GM18873 (cell line): ENCODE measurements around the gene LETM1.

Source experiments
- ATAC-seq: cut with Tn5 transposase; IDR thresholded peaks from one replicate; pipeline ENCODE4 v1.9.1; 2021; ENCODE audit warnings: mild to moderate bottlenecking, moderate library complexity, moderate number of reproducible peaks; ENCODE audit not compliant: unreplicated experiment, low FRiP score

Gene LETM1

GRCh38 chr4:1784395-1784788 is 71.6 kb downstream of the LETM1 start:
- ATAC-seq: no peak

DNA sequence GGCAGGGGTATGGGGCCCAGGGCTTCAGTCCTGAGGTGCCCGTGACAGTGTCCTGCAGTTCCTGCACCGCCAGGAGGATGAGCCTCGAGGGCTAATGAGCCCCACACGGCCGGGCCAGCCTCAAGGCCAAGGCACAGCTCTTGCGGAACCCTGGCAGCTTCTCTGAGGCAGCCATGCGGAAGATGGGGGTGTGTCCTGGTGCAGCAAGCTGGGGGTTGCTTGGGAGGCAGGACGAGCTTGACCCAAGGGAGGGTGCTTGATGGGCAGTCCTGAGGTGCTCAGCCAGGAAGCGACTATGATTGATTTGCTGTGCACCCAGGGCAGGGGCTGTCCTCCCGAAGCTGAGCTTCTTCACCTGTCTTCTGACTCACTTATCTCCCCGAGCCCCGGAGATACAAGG is 72.0 kb downstream of the LETM1 start:
- ATAC-seq: no peak

DNA sequence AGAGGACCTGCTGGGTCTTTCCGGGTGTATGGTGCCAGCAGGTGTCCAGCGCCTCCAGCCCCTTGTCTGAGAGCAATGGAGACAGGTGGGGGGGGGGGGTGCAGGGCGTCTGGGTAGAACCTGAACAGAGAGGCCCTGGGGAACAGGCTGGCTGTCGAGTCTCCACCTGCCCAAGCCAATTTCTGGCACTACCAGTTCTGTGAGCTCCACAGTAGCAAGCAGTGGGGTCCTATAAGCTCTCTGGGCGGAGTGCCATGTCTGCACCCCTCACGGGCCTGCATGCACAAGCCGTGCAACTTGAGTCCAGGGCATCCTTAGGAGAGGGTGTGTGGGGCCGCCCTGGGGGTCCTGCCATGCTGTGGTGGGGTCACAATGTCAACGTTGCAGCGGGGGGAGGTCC is 72.9 kb downstream of the LETM1 start:
- no peak for ATAC-seq

DNA sequence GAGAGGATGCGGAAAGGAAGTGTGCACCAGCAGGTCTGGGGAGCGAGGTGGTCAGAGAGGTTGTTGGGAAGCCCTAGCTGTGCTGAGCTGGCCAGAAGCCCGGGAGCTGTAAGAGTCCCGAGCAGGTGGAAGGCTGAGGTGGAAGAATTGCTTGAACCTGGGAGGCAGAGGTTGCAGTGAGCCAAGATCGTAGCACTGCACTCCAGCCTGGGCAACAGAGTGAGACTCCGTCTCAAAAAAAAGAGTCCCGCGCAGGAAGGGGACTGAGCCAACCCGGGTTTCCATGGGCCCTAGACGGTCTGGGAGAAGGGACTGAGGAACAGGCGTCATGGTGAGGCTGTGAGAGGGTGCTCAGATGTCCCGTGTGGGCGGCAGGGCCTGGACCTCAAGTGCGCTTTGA is 75.5 kb downstream of the LETM1 start:
- no peak for ATAC-seq

DNA sequence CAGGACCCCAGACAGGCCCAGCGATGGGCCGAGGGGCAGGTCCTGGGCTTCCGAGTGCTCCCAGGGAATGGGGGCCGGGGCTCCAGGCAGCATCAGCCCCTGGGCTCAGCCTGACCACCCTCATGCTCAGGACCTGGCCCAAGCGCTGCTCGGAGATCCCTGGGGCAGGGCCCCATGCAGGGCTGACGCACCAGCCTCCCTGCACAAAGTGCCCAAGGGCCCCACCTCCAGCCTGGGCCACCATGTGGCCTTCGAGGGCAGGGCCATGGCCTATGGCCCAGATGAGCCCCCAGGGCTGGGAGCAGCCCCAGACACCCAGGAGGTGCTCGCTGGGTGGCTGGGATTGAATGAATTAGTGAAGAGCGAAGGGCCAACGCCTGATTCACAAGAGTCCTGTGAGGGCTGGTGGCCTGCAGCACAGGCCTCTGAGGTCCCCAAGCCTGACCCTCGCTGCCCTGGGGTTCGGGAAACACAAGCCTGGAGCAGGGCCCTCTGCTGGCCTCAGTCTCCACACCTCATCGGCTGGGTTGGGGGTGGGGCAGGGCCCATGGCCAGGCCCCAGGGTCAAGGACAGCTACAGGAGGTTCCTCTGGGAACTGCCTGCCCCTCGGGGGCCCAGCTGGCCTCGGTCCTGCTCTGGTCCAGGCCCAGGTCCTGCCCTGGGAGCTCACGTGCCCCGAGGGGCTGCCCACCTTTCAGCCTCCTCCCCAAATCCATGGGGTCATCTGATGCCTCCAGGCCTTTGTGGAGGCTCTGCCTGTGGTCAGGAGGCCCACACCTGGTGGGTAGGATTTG is 76.2 kb downstream of the LETM1 start:
- ATAC-seq: no peak

- ATAC-seq: no peak
Observed at GRCh38 chr4:1778642-1779392, 77.1 kb downstream of the LETM1 start.

- ATAC-seq: no peak
Observed at GRCh38 chr4:1777822-1778641, 77.9 kb downstream of the LETM1 start.

GRCh38 chr4:1776521-1777161 is 79.3 kb downstream of the LETM1 start:
- no peak for ATAC-seq

DNA sequence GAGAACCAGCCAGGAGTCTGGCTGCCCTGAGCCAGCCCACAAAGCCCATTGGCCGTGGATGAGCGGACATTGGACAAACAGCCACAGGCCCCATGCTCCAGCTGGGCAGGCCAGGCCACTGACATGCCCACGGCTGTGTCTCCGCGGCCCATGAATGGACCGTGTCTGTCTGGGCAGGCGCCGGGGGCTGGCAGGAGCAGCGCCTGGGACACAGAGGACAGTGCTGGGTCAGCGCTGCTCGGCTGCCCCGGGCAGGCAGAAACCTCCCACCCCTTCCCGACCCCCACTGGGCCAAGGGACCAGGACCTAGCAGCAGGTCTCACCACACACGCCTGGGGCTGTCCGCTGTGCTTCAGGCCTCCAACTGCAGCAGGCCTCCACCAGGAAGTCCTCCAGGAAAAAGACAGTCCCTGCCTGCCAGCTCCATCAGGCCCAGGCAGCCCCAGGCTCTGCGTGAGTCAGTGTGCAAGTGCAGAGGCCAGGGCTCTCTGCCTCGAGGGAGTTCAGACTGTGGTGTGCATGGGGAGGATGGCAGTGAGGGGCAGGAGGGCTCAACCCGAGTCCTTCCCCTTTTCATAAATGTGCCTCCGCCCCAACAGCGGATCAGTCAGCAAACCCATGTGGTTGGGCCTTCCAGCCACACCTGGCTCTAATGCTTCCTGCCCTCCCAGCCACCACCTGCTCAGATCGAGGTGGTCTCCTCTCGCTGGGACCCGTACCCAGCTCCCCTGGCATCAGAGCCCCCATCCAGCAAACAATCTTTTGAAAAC is 80.0 kb downstream of the LETM1 start:
- ATAC-seq: no peak

DNA sequence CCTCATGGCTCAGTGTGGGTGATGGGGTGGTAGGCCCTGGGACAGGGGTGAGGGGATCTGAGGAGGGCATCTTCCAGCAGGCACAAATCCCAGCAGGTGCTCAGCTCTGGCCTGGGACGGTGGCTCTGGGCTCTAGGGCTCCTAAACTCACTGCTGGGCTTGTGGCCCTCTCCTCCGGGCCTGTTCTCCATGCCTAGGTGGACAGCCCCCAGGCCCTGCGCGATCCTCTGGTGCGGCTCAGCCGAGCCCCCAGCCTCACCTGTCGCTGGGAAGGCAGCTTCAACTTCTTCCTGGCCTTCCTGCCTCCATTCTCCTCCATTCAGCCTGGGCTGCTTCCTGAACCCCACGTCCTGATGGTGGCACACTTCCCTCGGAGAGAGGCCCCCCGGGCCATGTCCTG is 82.2 kb downstream of the LETM1 start:
- no peak for ATAC-seq

DNA sequence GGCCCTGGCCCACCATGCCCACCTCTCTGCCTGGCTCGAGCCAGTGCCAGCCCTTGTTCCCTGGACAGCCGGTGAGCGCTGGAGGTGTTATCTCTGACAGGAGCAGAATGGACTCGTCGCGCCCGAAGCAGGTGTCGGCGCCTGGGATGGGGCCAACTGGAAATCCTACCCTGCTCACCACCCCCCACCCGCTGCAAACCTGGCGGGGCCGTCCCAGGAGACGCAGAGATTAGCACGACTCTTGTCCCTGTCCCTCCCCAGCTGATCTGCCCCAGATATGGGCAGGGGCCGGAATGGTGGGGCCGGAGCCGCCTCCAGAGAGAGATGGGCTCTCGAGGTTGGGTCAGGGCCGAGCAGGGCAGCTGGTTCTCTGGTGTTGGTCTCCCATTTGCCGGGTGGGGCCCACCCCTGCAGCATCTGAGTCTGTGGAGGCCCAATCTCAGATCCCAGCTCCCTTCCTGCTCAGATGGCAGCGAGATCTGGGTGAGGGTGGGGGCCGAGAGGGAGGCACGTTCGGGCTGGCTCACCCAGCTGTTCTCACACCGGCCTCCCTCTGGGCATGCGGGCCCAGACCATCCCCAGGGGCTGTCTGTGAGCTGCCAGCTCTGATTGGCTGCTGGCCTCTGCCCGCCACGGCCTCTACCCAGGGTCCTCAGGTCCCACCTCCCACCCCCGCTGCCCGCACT is 83.0 kb downstream of the LETM1 start:
- no peak for ATAC-seq

DNA sequence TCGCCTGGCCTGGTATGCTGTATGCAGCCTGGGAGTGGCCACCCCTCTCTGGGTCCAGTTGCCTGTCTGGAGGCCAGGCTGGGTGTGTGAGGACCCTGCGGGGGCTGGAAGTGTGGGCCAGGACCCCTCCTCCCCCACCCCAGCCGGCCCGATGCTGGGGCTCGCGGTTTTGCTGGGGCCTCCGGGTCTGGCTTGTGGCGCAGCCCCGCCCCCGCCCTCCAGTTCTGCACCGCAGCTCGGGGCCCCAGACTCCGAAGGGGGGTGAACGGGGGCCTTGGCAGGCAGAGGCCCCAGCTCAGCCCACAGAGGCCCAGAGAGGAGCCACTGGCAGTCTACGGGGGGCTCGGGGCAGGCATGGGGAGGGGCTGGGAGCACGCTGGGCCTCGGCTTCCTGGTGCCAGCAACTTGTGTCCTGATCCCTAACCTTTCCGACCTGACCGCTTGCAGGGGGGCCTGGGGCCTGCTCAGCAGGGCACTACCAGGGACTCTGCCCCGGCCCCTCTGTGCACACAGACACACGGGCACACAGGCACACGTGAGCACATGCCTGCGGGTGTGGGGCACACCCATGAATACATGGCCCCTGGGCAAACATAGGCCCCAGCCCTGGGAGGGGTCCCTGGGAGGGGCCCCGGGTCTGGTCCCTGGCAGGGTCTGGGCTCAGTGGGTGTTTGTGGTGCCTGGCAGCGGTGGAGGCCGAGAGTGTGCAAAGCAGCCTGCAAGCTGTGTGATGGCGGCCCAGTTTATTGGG is 84.2 kb downstream of the LETM1 start:
- ATAC-seq: no peak

- ATAC-seq: no peak
Observed at GRCh38 chr4:1770791-1771231, 85.1 kb downstream of the LETM1 start.

GRCh38 chr4:1770245-1770644 is 85.7 kb downstream of the LETM1 start:
- no peak for ATAC-seq

DNA sequence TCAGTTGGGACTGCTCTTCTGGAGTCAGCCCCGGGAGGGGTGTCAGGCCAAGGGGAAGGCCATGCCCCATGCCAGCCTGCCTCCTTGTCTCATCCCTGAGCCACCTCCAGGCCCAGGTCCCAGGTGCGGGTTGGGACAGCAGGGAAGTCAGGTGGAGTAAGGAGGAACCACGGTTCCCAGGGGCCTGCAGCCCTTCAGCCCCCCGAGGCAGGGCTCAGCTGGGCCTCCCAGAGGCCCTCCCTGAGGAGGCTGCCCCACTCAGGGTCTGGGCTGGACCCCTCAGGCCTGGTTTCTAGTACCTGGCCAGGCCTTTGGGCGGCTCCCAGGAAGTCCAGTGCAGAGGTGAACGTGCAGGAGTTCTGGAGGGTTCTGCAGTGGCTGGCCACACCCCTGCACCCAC is 86.3 kb downstream of the LETM1 start:
- no peak for ATAC-seq

- ATAC-seq: no peak
Observed at GRCh38 chr4:1768367-1769034, 87.5 kb downstream of the LETM1 start.

DNA sequence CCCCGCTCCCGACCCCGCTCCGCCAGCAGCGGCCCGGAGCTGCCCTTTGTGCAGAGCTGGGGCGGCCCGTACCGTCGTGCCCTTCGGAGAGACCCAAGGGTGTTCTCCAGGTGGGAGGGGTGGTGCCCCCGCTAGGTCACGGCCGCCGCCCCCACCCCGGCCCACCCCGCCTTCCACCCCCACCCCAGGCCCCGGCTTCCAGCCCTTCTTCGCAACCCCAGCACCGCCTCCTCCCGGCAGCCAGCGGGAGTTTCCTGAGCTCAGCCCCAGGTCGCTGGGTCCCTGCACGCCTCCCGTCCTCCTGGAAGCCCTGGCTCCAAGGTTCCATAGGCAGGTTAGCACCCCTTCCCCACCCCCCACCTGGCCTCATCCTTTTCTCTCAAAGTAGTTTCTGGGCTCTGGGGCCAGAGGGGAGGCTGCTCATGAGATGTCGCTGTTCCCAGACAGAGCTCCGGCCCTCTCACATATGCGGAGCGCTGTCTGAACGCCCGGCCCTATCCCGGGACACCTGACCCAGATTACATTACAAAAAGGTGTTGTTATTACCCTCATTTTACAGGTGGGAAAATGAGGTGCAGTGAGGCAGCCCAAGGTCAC is 88.1 kb downstream of the LETM1 start:
- ATAC-seq: no peak
